VCaP (cell line): ENCODE data around the gene CORIN.
A peak's percentile ranks its signal among the peaks of the same experiment; 100 is the strongest.

Experiments
- H3K27ac ChIP-seq: fragments of 450-650 bp; 2 replicates; pipeline ENCODE4 v1.5.1; 2017
- TF ChIP-seq, protein P1 (sequence below): fragments of 450-650 bp; conservative IDR thresholded peaks from 2 replicates; pipeline ENCODE4 v1.5.1; 2017; ENCODE audit warnings: mild to moderate bottlenecking, moderate library complexity

The CORIN gene

DNA sequence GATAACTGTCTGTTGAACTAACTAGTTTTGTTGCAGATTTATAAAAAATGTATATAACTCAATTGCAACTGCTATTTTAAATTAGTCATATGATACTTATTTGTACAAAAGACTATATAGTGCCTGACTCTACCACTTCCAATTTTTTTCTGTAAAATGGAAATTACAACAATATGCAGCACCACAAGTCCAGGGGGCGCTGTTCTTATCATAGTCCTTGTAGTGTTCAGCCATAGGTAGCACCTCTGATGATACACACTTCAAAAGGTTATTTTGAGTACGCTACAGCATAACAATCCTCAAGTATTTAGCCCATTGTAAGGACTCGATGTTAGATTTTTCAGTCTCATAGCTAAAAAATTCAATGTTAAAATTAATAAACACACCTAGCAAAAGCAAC is 174.9 kb downstream of the CORIN start:
- H3K27ac ChIP-seq = no peak overlapping the region
- TF ChIP-seq, protein P1, sequence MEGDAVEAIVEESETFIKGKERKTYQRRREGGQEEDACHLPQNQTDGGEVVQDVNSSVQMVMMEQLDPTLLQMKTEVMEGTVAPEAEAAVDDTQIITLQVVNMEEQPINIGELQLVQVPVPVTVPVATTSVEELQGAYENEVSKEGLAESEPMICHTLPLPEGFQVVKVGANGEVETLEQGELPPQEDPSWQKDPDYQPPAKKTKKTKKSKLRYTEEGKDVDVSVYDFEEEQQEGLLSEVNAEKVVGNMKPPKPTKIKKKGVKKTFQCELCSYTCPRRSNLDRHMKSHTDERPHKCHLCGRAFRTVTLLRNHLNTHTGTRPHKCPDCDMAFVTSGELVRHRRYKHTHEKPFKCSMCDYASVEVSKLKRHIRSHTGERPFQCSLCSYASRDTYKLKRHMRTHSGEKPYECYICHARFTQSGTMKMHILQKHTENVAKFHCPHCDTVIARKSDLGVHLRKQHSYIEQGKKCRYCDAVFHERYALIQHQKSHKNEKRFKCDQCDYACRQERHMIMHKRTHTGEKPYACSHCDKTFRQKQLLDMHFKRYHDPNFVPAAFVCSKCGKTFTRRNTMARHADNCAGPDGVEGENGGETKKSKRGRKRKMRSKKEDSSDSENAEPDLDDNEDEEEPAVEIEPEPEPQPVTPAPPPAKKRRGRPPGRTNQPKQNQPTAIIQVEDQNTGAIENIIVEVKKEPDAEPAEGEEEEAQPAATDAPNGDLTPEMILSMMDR = peak; percentile 43

GRCh38 chr4:47661741-47662140 is 176.1 kb downstream of the CORIN start:
- no peak overlapping the region for H3K27ac ChIP-seq
- TF ChIP-seq, protein P1 = no peak

GRCh38 chr4:47659342-47659741 is 178.5 kb downstream of the CORIN start:
- TF ChIP-seq, protein P1 = no peak
- H3K27ac ChIP-seq = no peak overlapping the region

- TF ChIP-seq, protein P1 = no peak
- H3K27ac ChIP-seq = no peak overlapping the region
Observed at GRCh38 chr4:47654972-47655693, 182.7 kb downstream of the CORIN start.

DNA sequence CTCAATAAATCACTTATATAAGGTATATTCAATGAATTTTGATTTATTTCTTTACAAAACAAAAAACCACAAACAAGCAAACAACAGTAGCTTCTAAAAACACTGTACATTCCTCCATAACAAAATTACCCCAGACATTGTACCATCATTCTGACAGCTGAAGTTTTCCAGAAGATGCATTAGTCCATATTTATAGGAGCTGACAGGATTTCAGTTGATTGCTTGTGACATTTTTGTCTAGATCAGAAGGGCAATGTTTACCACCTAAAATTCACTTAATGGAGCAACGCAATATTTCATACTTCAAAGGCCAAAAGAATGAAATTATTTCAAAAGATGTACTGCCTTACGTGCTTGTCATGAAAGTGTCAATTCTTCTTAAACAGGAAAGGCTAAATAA is 185.8 kb downstream of the CORIN start:
- TF ChIP-seq, protein P1 = no peak
- H3K27ac ChIP-seq = no peak overlapping the region

DNA sequence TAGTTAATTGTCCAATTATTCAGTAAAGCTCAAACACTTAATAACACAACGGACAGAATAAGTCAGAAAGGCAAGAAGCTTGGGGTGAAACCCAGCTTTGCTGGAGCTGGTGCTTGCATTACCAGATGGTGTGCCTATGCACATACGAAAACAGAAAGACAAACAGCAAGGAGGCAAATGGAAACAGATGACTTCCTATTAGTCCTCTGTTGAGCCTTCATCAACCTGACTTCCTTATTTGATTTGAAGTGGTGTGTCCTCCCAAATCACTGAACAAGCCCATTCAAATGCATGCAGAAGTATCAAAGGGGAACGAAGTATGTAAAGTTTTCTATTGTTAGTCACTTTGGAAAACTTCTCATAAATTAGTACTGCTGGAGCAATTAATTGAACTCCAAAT is 186.6 kb downstream of the CORIN start:
- TF ChIP-seq, protein P1 = no peak
- no peak overlapping the region for H3K27ac ChIP-seq

GRCh38 chr4:47650584-47651130 is 187.2 kb downstream of the CORIN start:
- no peak overlapping the region for H3K27ac ChIP-seq
- TF ChIP-seq, protein P1 = no peak
